Stimulated activated CD8-positive, alpha-beta memory T cell treated with anti-CD3 and anti-CD28 coated beads, Interleukin-15, amount 100 ng/mL, for 1 hour (primary cell): ENCODE results near the gene MTUS2.
"Not testable (repeated sequence)": the region's sequence is repeated elsewhere in the genome, so short reads cannot be mapped to it uniquely, and the experiment has no call there.

Experiments used
- DNase-seq: peaks from one replicate; pipeline ENCODE4 v3.0.0-alpha.2; 2020; ENCODE audit warnings: low read depth

Gene MTUS2

DNA sequence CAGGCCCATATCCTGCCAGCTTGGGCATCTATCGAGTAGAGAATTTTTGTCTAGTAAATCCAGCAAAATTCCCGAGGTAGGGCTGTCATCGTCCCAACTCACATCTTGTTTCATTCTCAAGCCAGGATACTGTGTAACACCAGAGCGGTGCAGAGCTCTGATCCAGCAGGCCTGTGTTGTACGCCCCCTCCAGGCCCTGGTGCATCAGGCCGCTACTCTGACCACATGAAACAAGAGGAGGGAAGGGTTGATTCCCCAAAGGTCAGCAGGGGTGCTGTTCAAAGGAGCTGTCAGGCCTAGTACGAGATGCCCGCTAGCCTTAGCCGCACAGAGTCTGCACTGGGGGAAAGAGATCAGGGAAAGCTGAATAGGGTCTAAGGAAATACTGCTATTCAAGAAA, 499.3 kb downstream of the MTUS2 start:
- no peak for DNase-seq

- DNase-seq = no peak
These were observed 503.8 kb downstream of the MTUS2 start for GRCh38 chr13:29323954-29324353.

DNA sequence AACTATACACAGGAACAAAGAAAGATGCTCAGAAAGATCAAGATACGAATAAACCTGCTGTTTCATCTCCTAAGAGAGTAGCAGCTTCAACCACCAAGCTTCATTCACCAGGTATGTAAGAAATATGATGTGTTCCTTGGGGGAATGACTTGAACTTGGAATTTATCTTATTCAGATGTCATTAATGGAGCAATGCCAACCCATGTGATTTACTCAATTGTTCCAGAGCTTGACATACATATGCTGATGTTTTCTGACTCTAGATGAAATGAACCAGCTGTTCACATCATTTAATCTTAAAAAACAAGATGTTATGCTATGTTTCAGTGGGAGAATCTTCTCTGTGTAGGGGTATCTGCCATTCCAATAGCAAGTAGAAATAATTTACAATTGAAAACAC, 504.5 kb downstream of the MTUS2 start:
- no peak for DNase-seq

GRCh38 chr13:29328501-29328900, 508.4 kb downstream of the MTUS2 start:
- DNase-seq = no peak

DNA sequence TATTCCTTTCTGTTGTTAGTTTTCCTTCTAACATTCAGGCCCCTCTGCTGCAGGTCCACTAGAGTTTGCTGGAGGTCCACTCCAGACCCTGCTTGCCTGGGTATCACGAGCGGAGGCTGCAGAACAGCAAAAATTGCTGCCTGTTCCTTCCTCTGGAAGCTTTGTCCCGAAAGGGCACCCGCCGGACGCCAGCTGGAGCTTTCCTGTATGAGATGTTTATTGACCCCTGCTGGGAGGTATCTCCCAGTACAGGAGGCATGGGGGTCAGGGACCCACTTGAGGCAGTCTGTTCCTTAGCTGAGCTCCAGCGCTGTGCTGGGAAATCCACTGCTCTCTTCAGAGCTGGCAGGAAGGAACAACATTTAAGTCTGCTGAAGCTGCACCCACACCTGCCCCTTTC, 516.2 kb downstream of the MTUS2 start:
- DNase-seq = no peak

DNA sequence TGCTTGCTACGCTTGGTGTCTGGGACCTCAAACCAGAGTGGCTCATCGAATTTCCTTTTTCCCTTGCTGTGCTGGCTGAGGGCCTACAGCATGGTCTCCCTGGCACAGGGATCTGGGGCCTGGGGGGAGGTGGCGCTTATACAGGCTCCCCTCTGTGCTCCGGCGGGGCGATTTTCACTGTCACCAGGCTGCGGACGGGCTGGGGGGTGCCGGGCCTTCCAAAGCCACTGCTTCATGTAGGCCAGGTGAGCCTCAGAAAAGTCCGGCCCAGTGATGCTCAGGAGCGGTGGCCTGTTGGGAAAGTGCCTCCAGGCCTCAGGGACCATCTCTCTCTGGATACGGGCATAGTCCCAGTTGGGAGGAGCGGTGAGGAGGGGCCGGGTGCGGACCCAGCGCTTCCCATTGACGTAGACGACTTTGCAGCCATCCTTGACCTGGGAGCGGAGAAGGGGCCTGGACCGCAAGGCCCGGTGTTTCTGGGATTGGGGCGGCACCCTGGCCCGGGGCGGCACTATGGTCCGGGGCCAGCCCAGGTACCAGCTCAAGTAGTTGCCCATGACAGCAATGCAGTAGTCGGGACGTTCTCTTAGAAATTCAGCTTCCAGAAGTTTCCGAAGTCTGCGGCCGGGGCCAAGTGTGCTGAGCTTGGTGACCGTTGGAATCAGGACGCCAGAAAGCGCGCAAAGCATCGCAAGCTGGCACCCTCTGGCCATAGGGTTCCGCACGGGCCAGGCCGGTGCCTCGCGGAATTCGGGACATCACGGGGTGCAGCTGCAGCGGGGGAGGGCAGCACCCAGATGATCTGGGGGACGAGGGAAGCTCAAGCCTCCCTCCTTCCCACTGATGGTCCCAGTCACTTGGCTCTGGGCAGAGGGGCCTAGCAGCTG, 519.5 kb downstream of the MTUS2 start:
- DNase-seq = no peak

DNA sequence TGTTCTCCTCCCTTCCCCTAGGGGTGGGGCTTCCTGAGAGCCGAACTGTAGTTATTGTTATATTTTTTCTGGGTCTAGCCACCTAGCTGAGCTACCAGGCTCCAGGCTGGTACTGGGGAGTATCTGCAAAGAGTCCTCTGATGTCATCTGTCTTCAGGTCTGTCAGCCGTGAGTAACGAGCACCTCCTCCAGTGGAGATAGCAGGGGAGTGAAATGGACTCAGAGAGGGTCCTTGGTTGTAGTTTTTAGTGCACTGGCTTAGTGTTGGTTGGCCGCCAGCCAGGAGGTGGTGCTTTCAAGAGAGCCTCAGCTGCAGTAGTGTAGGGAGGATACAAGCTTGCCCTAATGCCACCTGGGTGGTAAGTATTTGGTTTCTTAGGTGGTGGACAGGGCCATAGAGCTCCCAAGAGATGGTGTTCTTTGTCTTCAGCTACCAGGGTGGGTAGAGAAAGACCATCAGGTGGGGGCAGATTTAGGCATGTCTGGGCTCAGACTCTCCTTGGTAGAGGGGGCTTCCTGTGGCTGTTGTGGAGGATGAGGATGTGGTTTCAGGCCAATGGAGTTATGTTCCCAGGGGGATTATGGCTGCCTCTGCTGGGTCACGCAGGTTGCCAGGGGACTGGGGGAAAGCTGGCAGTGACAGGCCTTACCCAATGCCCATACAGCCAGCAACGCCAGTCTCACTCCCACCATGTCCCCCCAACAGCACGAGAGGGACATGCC, 525.9 kb downstream of the MTUS2 start:
- not testable (repeated sequence) for DNase-seq

- DNase-seq = no peak
These were observed 534.9 kb downstream of the MTUS2 start for GRCh38 chr13:29355029-29355428.

- DNase-seq = no peak
These were observed 539.0 kb downstream of the MTUS2 start for GRCh38 chr13:29359181-29359580.

- DNase-seq = no peak
These were observed 541.6 kb downstream of the MTUS2 start for GRCh38 chr13:29361716-29362115.

DNA sequence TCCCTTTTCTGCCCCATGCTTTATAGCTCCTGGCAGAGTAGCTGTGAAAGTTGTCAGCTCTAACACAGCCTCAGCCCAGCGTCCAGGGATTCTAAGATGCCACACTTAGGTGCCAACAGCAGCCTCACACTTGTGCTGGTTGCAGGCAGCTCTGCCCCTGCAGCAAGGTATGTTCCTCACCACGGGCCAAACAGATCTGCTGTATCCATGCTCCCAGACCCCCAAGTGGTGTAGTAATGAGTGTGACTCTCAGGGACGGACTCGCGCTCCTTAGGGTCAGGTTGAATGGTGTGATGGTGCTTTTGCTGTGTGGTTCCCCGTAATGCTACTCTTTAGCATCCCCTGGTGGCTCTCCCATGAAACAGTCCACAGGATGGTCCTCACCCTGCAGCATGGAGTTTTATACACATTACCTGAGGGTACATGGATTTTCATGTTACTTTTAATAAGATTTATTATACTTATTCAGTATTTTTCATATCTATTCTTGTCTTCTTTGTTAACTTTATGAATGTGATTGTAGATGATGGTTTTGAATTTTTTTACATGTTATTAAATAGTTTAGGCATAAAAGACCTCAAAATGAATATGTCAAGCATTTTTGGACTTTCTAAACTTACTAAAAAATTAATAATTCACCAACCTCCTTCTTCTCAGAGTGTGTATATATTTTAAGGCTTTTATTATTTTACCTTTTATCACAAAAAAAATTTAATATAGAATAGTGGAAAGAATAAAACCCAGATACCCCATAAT, 542.9 kb downstream of the MTUS2 start:
- no peak for DNase-seq

DNA sequence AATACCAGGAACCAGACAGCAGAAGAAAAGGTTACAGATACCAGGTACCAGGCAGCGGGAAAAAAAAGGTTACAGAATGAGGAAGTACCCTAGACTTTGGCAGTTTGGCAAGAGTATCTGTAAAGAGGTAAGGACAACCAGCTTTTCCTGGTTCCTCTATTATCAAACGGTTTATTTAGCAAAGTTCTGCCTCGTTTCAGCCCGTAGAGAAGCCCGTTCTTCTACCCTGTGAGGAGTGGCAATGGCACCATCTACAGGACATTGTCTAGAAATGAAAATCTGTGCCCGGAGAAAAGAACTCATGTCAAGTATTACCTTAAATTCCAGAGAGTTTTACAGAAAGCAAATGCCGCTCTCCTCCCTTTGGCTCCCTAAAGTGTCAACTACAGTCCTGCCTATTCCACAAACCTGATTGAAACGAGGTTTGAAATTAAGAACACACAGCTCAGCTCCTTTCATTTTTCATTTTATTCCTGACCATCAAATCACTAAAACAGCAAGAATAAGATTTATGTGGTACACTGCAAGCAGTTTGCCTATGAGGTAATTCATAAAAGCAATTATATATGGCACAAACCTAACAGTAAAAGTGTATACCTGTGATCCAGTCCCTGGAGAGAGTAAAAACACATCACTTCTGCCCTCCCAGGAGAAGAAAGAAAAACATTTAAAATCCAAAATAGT, 549.1 kb downstream of the MTUS2 start:
- DNase-seq = no peak

DNA sequence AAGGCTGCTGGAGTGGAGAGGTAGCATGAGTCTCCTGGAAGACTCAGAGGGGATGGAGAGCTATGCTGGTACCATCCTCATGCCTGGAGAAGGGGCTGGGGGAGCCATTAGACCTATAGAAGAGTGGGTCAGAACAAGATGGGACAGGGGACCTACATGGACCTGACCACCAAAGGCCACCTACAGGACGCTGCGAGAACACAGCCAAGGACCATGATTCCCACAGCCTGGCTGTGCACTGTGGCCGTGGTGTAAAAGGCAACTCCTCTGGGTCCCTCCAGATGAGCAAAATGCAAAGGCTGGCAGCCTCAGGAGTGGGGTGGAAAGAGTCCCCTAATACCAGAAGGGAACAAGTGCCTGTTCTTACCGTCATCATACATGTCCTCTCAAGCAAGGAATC, 559.1 kb downstream of the MTUS2 start:
- no peak for DNase-seq

GRCh38 chr13:29379865-29380264, 559.7 kb downstream of the MTUS2 start:
- no peak for DNase-seq

GRCh38 chr13:29382021-29382420, 561.9 kb downstream of the MTUS2 start:
- no peak for DNase-seq

DNA sequence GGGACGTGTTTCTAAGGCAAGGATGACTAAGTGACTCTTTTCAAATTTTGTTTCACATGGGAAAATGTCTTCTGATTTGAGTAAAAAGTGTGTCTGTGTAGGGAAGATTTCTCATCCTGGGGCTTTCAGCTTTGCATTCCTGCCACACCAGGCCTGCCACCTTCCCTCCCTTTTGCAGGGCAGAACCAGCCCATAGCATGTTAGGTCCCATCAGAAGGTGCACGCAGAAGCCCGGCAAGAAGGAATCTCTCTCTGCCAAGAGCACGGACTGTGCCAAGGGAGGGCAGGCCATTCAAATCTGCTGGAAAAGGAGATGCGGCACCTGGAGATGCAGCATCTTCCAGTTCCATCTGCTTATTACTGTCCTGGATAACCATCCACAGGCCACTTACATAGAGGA, 563.3 kb downstream of the MTUS2 start:
- DNase-seq = no peak

GRCh38 chr13:29384466-29384865, 564.3 kb downstream of the MTUS2 start:
- DNase-seq = no peak

GRCh38 chr13:29384871-29385270, 564.7 kb downstream of the MTUS2 start:
- no peak for DNase-seq

GRCh38 chr13:29386246-29386645, 566.1 kb downstream of the MTUS2 start:
- DNase-seq = no peak

- DNase-seq = not testable (repeated sequence)
These were observed 570.5 kb downstream of the MTUS2 start for GRCh38 chr13:29390598-29390997.

GRCh38 chr13:29396446-29396845, 576.3 kb downstream of the MTUS2 start:
- no peak for DNase-seq

DNA sequence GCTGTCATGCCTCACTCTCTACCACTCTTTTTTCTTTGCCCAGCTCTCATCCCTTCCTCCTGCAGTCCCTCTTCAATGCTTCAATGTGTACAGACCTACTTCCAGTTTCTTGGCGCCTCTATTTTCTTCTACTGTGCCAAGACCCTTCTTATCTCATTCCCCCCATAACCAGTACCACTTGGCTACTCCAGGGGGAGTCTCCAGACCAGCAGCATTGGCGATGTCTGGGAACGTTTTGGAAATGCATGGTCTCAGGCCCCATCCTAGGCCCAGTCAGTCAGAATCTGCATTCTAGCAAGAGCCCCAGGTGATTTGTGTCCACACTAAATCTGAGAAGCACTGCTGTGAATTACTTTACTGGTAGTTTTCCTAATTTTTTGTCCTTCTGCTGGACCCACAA, 577.1 kb downstream of the MTUS2 start:
- no peak for DNase-seq
